Activated naive CD4-positive, alpha-beta T cell (primary cell): ENCODE data around the gene PLD5.
"Not testable (repeated sequence)": the region's sequence is repeated elsewhere in the genome, so short reads cannot be mapped to it uniquely, and the experiment has no call there.

ENCODE experiments used
- DNase-seq, 4 experiments: peaks; one replicate each; lab custom pipeline; 2025; lab: John Stamatoyannopoulos, UW

Gene PLD5

GRCh38 chr1:242426271-242426905 is 98.1 kb downstream of the PLD5 start:
- no peak for DNase-seq

- no peak for DNase-seq
Observed at GRCh38 chr1:242425232-242425631, 99.3 kb downstream of the PLD5 start.

- no peak for DNase-seq
Observed at GRCh38 chr1:242416657-242417056, 107.8 kb downstream of the PLD5 start.

- no peak for DNase-seq
Observed at GRCh38 chr1:242412921-242413320, 111.6 kb downstream of the PLD5 start.

- DNase-seq, result no peak
Observed at GRCh38 chr1:242411901-242412300, 112.6 kb downstream of the PLD5 start.

- DNase-seq, result no peak
Observed at GRCh38 chr1:242405947-242406346, 118.5 kb downstream of the PLD5 start.

- no peak for DNase-seq
Observed at GRCh38 chr1:242404296-242404695, 120.2 kb downstream of the PLD5 start.

- DNase-seq, result no peak
Observed at GRCh38 chr1:242402956-242403355, 121.5 kb downstream of the PLD5 start.

- no peak for DNase-seq
Observed at GRCh38 chr1:242401937-242402336, 122.6 kb downstream of the PLD5 start.

- DNase-seq, result no peak
Observed at GRCh38 chr1:242398351-242398750, 126.1 kb downstream of the PLD5 start.

GRCh38 chr1:242391896-242392295 is 132.6 kb downstream of the PLD5 start:
- DNase-seq, result no peak

GRCh38 chr1:242376121-242376520 is 148.4 kb downstream of the PLD5 start:
- DNase-seq, result not testable (repeated sequence)

- DNase-seq, result not testable (repeated sequence)
Observed at GRCh38 chr1:242350446-242350845, 174.1 kb downstream of the PLD5 start.

GRCh38 chr1:242349636-242350035 is 174.9 kb downstream of the PLD5 start:
- DNase-seq, result no peak

GRCh38 chr1:242330865-242331264 is 193.6 kb downstream of the PLD5 start:
- not testable (repeated sequence) for DNase-seq

GRCh38 chr1:242327381-242327780 is 197.1 kb downstream of the PLD5 start:
- not testable (repeated sequence) for DNase-seq

GRCh38 chr1:242321981-242322380 is 202.5 kb downstream of the PLD5 start:
- DNase-seq, result not testable (repeated sequence)

GRCh38 chr1:242318140-242318539 is 206.4 kb downstream of the PLD5 start:
- no peak for DNase-seq

- DNase-seq, result not testable (repeated sequence)
Observed at GRCh38 chr1:242314865-242315264, 209.6 kb downstream of the PLD5 start.

GRCh38 chr1:242314085-242314649 is 210.3 kb downstream of the PLD5 start:
- not testable (repeated sequence) for DNase-seq

- not testable (repeated sequence) for DNase-seq
Observed at GRCh38 chr1:242308681-242309080, 215.8 kb downstream of the PLD5 start.

GRCh38 chr1:242293781-242294180 is 230.7 kb downstream of the PLD5 start:
- DNase-seq, result not testable (repeated sequence)

- not testable (repeated sequence) for DNase-seq
Observed at GRCh38 chr1:242288067-242288466, 236.4 kb downstream of the PLD5 start.
